Transverse colon (tissue), 4 donors: Measurements from ENCODE around the gene RACK1. TPM values are rescaled to one million over a fixed set of nuclear protein-coding genes. Genes with fewer than 3 reads are reported as not detected.

ENCODE experiments used
- DNase-seq: peaks from one replicate; pipeline ENCODE4 v3.0.0-alpha.2; 2019
- H3K27ac ChIP-seq, 4 donors: fragments of 200-600 bp; sonication (generic); 2 replicates each; pipeline ENCODE4 v1.5.1; 2016 to 2018; ENCODE audit warnings: inconsistent platforms in 4 of 4
- H3K27me3 ChIP-seq: fragments of 200-600 bp; sonication (generic); 2 replicates; pipeline ENCODE4 v1.5.1; 2017; ENCODE audit warnings: inconsistent platforms
- H3K36me3 ChIP-seq, 4 donors: fragments of 200-600 bp; sonication (generic); 2 replicates each; pipeline ENCODE4 v1.5.1; 2017 to 2019; ENCODE audit warnings: inconsistent platforms in 4 of 4
- H3K4me1 ChIP-seq, 4 donors: fragments of 200-600 bp; sonication (generic); 2 replicates each; pipeline ENCODE4 v1.5.1; 2017 to 2020; ENCODE audit warnings: inconsistent platforms in 4 of 4
- H3K4me3 ChIP-seq, 4 donors: fragments of 200-600 bp; sonication (generic); 1 replicate in 1 of 4; 2 replicates in 3 of 4; pipeline versions ENCODE4 v1.5.1 to v1.6.1; 2017 to 2019; ENCODE audit warnings: inconsistent platforms in 4 of 4
- H3K9me3 ChIP-seq, 2 donors: fragments of 200-600 bp; sonication (generic); 2 replicates each; pipeline ENCODE4 v1.5.1; 2017 to 2019; ENCODE audit warnings: inconsistent platforms in 2 of 2
- EP300 ChIP-seq: sonication (generic); formaldehyde crosslinking; IDR thresholded peaks from one replicate; pipeline ENCODE4 v1.6.1; 2017; ENCODE audit warnings: antibody characterized with exemption, low read depth
- POLR2A ChIP-seq: fragments of 450-650 bp; IDR thresholded peaks from one replicate; pipeline ENCODE4 v1.6.1; 2016; ENCODE audit warnings: antibody characterized with exemption, mild to moderate bottlenecking, moderate library complexity
- POLR2AphosphoS5 ChIP-seq, 3 donors: sonication (generic); formaldehyde crosslinking; IDR thresholded peaks; one replicate each; pipeline ENCODE4 v1.6.1; 2016; ENCODE audit warnings: antibody characterized with exemption in 3 of 3
- WGBS, 2 donors: methylation state at CpG; one replicate each; pipeline ENCODE4 v1.1.5; 2018; ENCODE audit warnings: low coverage in 1 of 2; 5-methylcytosine and 5-hydroxymethylcytosine counted together
- in situ Hi-C, 4 donors: fragments of 200-750 bp; cut with MboI; loops; one replicate each; pipeline versions ENCODE4 v1.15.0 to v1.15.1; 2017; ENCODE audit warnings: low sequenced_read_pairs in 3 of 4, low pct_ligation_motif_present in 1 of 4, low pct_unique_long_range_greater_than_20kb in 1 of 4
- intact Hi-C: fragments of 100-400 bp; cut with DNase I; formaldehyde crosslinking; loops from one replicate; pipeline ENCODE4 v1.15.1; 2023; ENCODE audit warnings: low total_unique reads
- total RNA-seq, 4 donors: library from RNA; depleted of rRNA; stranded (reverse); fragments of >200 nt; gene quantifications; one replicate each; pipeline ENCODE4 v1.1.0, GENCODE V29; 2016
- TF ChIP-seq, protein P1 (sequence below), 5 experiments: fragments of 200-600 bp in 3 of 5; fragments of 450-650 bp in 2 of 5; sonication (generic) in 3 of 5; IDR thresholded peaks; 1 replicate in 2 of 5; 2 replicates in 3 of 5; pipeline ENCODE4 v1.5.1; 2016 to 2017; ENCODE audit warnings: antibody characterized with exemption in 5 of 5, inconsistent platforms in 3 of 5, mild to moderate bottlenecking in 2 of 5, moderate library complexity in 1 of 5

Gene RACK1
- total RNA-seq, 4 donors from 2014 or later = 1,633 to 1,930 (median 1,753) TPM

DNA sequence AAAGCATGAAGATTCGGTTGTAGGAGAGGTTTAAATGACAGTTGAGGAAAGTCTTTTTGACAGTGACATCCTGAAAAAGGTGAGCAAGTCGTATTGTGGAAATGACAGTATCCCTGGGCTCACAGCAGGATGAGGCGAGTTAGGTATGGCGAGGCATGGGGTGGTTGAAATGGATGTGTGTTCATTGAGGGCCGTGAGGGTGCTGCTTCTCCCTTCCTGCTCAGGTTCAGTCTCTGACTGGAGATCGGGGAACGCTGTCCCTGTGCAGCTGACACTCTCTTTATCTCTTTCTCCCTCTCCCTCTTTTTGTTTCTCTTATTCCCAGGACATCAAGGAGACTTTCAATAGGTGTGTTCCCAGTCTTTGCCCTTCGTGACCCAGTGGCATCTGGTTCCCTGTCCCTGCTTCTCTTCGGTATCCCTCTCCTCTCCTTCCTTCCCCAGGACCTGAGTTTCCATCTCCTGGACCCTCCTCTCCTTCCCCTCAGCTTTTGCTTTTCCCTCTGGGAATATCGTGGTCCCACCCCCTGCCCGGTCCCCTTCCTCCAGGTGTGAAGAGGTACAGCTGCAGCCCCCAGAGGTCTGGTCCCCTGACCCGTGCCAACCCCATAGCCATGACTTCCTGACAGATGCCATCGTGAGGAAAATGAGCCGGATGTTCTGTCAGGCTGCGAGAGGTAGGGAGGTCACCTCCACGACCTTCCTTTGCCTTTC is 10.5 kb downstream of the RACK1 start:
- DNase-seq = no peak
- no peaks in the 10 kb centered on the region for H3K9me3 ChIP-seq
- intact Hi-C loops (no loop called here), in situ Hi-C loops (no loop called here)
- H3K27me3 ChIP-seq = no peaks in the 10 kb centered on the region
- TF ChIP-seq, protein P1, sequence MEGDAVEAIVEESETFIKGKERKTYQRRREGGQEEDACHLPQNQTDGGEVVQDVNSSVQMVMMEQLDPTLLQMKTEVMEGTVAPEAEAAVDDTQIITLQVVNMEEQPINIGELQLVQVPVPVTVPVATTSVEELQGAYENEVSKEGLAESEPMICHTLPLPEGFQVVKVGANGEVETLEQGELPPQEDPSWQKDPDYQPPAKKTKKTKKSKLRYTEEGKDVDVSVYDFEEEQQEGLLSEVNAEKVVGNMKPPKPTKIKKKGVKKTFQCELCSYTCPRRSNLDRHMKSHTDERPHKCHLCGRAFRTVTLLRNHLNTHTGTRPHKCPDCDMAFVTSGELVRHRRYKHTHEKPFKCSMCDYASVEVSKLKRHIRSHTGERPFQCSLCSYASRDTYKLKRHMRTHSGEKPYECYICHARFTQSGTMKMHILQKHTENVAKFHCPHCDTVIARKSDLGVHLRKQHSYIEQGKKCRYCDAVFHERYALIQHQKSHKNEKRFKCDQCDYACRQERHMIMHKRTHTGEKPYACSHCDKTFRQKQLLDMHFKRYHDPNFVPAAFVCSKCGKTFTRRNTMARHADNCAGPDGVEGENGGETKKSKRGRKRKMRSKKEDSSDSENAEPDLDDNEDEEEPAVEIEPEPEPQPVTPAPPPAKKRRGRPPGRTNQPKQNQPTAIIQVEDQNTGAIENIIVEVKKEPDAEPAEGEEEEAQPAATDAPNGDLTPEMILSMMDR (IDR thresholded peaks at IDR 0.05) = no peak
- TF ChIP-seq POLR2A (no peak), POLR2AphosphoS5 (IDR thresholded peaks at IDR 0.05) (no peak), EP300 (no peak)
- peaks cover 0 to 41% (median 19%) of the 10 kb centered on the region in 4 donors for H3K36me3 ChIP-seq
- no peak overlapping the region for H3K4me3 ChIP-seq
- H3K4me1 ChIP-seq = no peaks in the 10 kb centered on the region
- 80 to 90% methylated on average over 9 to 16 of the region's 16 CpGs for WGBS, 2 donors
- H3K27ac ChIP-seq = no peak overlapping the region

- no peak for DNase-seq
- Histone ChIP-seq H3K36me3 (peaks cover 0 to 35% (median 16%) of the 10 kb centered on the region in 4 donors), H3K4me3 (no peak overlapping the region), H3K27ac (no peak overlapping the region), H3K4me1 (no peaks in the 10 kb centered on the region), H3K27me3 (no peaks in the 10 kb centered on the region), H3K9me3 (no peaks in the 10 kb centered on the region)
- no peak for TF ChIP-seq EP300
- intact Hi-C loops (no loop called here), in situ Hi-C loops (no loop called here)
- WGBS, 2 donors = 85% methylated on average over 17 of the region's 18 CpGs; no CpG with 5 or more reads in 1 of the 2 donors
Measured at GRCh38 chr5:181232593-181232992, 11.1 kb downstream of the RACK1 start.

GRCh38 chr5:181231432-181231831 is 12.3 kb downstream of the RACK1 start:
- Histone ChIP-seq H3K4me3 (no peak overlapping the region), H3K36me3 (peaks cover 0 to 24% (median 9%) of the 10 kb centered on the region in 4 donors), H3K4me1 (no peaks in the 10 kb centered on the region), H3K27ac (no peak overlapping the region), H3K9me3 (no peaks in the 10 kb centered on the region), H3K27me3 (no peaks in the 10 kb centered on the region)
- 80 to 83% methylated on average over 1 to 7 of the region's 7 CpGs for WGBS, 2 donors
- in situ Hi-C loops = no loop called here
- TF ChIP-seq, protein P1 (IDR thresholded peaks at IDR 0.05) = no peak
- TF ChIP-seq POLR2AphosphoS5 (IDR thresholded peaks at IDR 0.05) = no peak
- no peak for TF ChIP-seq EP300
- no peak for TF ChIP-seq POLR2A
- intact Hi-C loops = no loop called here
- DNase-seq = no peak

DNA sequence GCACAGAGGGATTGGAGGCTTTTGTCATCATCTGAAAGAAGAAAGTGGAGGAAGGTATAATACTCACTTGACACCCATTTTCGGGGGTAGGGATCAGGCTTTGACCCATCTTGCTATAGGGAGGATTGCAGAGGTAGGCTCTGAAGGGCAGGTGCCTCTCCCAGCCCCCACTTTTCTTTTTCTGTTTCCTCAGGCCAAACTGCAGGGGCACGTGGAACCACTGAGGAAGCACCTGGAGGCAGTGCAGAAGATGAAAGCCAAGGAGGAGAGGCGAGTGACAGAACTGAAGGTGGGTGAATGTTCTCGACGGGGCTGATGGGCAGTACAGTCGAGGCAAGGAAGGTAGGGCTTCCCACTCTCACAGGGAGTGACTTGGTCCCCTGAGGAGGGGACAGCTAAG is 13.2 kb downstream of the RACK1 start:
- DNase-seq = no peak
- intact Hi-C loops = no loop called here
- Histone ChIP-seq H3K27ac (no peak overlapping the region), H3K4me3 (no peak overlapping the region), H3K27me3 (no peaks in the 10 kb centered on the region), H3K9me3 (no peaks in the 10 kb centered on the region), H3K4me1 (peaks cover 0 to 2% (median 0%) of the 10 kb centered on the region in 4 donors), H3K36me3 (peaks cover 0 to 17% (median 5%) of the 10 kb centered on the region in 4 donors)
- WGBS, 2 donors = 74 to 93% methylated on average over 3 to 6 of the region's 6 CpGs
- TF ChIP-seq, protein P1 (IDR thresholded peaks at IDR 0.05) = no peak
- no peak for TF ChIP-seq EP300
- TF ChIP-seq POLR2AphosphoS5 (IDR thresholded peaks at IDR 0.05) = no peak
- TF ChIP-seq POLR2A = no peak
- in situ Hi-C loops = no loop called here
